Stimulated activated naive CD4-positive, alpha-beta T cell (primary cell): Measurements from ENCODE around the gene UBXN4.
"Not testable (repeated sequence)": the region's sequence is repeated elsewhere in the genome, so short reads cannot be mapped to it uniquely, and the experiment has no call there.

Experiments
- DNase-seq, 6 experiments: peaks; one replicate each; lab custom pipeline; 2025; lab: John Stamatoyannopoulos, UW

The UBXN4 gene

DNA sequence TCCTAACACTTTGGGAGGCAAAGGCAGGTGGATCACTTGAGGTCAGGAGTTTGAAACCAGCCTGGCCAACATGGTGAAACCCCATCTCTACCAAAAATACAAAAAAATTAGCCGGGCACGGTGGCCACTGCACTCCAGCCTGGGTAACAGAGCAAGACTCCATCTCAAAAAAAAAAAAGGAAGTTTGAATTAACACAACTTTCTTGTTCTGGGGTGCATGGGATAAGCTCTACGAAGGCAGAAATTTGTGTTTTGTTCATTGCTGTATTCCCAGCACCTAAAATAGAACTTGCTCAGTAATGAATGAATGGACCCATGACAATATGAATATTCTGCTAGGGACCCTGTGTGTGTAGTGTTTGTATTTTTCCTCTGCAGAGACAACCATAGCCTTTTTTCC lies 66.2 kb downstream of the UBXN4 start:
- not testable (repeated sequence) for DNase-seq

DNA sequence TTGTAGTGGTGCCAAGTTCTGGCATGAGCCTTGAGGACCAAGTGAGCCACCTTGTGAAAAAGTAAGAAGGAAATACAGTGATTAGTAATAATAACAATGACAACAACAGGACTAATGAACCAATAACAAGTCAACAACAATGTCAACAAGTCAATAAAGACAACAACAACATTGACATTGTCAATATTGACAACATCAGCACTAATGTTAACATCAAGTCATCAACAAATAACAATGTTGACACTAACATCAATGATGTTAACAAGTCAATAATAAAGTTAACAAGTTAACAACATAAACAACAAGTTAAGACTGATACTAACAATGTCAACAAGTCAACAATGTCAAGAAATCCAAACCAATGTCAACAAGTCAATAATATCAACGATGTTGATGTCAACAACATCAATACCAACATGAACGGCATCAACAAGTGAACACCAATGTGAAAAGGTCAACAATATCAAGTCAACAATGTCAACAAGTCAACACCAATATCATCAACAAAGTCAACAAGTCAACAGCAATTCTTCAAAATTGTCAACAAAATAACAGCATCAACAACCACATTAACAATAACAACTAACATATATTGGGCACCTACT lies 71.4 kb downstream of the UBXN4 start:
- no peak for DNase-seq

DNA sequence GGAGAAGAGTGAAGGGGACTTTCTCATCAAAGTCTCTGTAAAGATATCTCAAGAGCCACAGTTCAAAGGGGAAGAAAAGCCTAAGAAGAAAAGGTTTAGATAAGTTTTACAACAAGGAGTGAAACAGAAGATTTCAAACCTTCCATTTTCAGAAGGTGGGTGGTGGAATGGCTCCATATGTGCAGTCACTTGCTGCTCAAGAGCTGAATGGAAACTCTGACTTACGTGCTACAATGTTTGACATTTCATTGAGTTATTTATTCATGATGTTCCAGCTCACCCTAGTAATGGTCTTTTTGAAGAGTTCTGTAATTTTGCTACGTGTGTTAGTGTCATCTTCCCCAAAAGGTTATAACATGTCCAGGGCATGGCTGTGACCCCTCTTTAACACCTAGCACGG lies 73.6 kb downstream of the UBXN4 start:
- no peak for DNase-seq

DNA sequence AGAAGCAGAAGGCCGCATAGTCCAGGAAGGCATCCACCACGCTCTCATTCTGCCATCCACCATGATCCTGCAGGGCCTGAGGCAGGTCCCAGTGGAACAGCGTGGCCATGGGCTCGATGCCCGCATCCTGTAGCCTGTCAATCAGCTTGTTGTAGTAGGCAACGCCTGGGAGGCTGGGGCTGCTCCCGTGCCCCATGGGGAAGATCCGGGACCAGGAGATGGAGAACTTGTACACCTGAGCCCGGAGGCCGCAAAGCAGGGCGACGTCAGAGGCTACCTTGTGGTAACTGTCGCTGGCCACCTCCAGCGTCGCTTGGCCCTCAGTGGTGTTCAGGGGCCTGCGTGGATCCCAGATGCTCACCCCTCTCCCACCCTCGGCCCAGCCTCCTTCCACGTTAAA lies 75.8 kb downstream of the UBXN4 start:
- no peak for DNase-seq

DNA sequence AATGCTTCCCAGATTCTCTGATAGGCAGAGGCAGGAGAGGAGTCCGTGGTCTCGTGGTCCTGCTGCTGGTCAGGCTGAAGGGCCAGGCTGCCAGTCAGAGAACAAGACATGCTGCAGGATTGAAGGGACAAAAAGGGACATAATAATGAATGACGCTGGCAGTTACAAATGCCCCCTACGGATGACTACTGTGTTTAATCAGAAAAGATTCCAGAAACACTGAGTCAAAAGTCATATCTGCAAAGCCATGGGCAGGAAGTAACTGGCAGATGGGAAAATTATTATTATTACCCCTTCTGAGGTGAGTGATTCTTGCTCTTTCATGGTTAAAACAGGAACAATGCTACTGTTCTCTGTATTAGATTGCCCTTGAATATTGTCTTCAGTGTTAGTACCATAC lies 76.3 kb downstream of the UBXN4 start:
- DNase-seq = no peak

DNA sequence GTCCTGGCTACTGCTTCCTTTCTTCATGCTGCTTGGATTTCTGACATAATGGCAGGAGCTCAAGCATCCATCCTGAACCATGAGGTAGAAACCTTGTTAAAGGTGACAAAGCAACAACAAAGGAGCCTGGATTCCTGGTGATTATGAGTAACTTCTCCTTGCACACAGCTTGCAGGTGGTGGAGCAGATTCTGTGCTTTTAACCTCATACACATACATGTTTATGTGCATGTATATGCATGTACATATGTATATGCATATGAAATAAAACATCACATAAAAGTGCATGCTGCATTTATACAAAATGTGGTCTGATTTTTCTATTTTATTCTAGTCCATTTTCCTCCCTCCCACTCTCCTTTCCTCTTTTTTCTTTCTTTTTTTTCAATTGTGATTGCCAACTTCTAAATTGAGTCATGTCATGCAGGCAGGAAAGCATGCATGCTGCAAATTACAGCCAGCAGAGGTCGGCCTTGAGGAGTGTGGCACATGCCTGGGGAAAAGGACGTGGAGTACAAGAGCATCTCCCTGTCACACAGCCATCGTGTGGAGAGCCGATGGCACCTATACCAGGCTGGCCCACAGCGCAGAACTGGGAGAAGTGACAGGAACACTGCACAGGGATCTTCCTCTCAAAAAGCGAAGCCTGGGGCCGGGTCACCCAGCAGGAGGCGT lies 77.4 kb downstream of the UBXN4 start:
- DNase-seq = no peak

DNA sequence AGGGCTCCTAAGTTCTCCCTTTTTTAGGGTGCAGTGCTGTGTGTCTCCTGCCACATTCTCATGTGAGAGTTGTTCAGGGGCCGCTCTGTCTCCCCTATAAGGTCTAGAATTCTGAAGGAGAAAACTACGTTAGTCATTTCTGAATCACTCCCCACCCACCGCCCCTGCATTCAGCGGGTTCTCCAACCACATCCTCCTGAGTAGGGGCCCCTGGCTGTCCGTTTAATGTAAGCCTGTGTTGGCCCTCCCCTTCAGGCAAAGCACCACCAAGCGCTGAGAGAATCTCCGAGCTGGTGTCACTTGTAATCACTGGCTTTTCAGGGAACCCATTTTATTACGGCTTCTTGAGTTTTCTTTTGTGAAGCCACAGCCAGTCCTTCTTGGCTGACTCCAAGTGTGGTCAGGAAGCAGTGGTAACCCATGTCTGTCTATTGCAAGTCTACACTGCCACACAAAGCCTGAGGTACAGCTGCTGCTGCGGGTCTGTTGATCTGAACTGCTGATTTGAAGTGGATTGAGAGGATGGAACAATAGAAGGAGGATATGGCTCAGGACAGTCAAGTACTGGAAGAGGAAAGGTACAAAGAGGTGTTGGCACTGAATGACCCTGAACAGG lies 78.5 kb downstream of the UBXN4 start:
- peak in 3 of 6 experiments; percentile 6 to 50 (median 36) for DNase-seq

DNA sequence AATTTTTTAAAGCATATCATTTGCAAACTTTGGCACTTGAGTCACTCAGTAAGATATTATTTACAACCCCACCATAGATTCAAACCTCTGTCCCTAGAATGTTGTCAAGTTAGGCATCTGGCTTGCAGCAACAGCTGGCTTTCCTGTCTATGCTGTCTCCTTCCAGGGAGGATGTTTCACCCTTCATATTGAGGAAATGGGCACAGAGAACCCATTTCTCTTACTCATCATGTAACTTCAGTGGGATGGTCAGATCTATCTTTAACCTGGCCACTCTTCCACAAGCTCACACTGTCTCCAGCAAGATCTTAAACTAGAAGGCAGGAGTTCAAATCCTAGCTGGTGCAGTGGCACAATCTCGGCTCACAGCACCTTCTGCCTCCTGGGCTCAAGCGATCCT lies 79.5 kb downstream of the UBXN4 start:
- no peak for DNase-seq

DNA sequence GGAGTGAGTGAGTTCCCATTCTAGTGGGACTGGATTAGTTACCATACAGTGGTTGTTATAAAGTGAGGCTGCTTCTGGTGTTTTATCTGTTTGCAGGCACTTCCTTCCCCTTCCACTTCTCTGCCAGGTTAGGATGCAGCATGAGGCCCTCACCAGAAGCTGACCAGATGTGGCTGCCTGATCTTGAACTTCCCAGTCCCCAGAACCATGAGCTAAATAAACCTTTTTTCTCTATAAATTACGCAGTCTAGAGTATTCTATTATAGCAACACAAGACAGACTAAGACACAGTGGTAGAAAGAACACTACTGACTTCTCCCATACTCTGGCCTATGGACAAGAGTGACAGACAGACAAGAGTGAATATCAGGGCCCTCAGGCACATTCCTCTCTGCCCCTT lies 81.2 kb downstream of the UBXN4 start:
- DNase-seq = no peak

DNA sequence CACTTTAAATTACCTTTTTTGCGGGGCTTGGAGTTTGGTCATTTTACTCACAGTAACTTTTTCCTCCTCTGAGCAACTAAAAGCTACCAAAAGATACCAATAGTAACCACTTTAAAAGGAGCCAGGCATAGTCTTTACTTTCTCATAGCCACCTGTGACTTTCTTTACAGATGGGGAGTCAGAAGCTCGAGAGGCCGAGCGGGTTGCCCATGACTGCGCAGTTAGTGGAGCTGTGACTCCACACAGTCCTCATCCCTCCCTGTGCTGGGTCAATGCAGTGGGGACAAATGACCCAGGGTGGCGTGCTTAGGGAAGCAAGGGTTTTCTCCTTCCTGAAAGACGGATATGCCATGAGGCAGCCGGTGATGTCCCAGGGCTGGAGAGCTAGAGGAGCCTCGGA lies 83.5 kb downstream of the UBXN4 start:
- DNase-seq = no peak

DNA sequence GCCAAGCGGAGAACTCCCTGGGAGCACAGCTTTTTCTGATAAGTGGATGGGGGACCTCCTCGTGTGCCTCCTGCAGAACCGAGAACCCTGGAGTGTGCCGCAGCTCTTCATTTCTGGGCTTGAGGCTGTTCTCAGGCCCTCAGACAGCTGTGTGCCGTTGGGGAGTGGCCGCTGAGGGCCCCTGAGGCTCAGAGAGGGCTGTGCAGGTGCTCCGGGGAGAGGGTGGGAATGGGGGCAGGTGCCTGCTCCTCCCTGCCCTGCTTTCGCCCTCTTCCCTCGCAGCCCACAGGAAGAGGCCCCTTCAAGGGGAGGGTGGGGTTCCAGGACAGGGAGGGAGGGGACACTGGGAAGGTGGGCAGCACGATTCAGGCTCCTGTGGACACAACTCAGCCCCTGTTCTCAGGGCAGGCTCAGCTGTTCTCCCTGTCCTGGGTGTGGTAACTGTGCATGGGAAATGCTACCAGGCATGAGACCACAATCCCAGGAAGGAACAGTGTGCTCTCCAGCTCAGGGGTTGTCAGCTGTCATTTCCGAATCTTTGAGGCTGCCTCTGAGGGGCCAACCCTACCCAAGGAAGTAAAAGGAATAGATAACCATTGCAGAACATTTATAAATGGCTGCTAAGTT lies 84.0 kb downstream of the UBXN4 start:
- no peak for DNase-seq

DNA sequence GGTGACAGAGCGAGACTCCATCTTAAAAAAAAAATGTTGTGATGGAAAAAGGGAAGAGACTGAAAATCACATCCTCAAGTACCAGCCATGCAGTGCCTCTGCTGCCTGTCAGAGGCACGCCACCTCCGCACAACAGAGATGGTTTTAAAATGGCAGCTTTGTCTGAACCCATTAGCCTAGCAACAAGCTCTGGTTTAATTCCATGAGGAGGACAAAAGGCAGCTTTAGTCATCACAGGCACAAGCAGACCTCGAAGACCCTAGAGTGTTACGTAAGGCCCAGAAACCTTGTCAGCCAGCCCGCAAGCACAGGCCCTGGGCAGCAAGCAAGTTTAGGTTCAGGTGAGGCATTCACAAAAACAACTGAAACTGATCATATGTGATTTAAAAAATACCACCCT lies 84.9 kb downstream of the UBXN4 start:
- DNase-seq = no peak

DNA sequence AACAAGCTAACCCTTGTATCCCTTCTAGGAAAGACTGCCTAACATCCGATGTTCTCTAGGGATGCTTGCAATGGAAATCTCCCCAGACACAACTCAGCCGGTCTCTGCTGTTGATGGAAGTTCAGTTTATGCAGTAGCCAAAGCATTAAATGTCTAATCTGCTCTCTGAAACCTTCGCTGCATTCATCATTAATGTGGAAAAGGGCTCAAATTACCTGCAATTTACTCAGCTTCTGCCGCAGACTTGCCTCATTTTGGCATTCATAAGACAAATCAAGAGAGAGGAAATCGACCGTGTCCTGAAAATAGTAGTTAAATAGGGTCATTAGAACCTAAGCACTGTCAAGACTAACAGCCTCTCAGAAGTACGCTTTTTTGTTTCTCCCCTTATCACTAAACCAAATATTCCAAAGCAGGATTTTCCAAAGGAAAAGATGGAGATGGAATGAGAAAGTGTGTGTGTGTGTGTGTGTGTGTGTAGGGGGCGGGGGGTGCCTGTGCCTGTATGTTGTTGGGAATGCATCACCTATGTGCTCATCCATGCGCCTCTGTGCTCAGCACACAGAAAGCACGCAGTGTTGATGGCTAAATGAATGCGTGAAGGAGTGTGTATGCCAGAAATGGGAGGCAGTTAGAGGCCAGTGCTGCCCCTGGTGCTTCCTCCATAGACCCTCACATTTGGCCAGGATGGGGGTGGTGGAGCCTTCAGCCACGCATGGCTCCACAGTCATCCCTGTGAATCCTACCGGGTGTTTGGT lies 87.9 kb downstream of the UBXN4 start:
- no peak for DNase-seq

DNA sequence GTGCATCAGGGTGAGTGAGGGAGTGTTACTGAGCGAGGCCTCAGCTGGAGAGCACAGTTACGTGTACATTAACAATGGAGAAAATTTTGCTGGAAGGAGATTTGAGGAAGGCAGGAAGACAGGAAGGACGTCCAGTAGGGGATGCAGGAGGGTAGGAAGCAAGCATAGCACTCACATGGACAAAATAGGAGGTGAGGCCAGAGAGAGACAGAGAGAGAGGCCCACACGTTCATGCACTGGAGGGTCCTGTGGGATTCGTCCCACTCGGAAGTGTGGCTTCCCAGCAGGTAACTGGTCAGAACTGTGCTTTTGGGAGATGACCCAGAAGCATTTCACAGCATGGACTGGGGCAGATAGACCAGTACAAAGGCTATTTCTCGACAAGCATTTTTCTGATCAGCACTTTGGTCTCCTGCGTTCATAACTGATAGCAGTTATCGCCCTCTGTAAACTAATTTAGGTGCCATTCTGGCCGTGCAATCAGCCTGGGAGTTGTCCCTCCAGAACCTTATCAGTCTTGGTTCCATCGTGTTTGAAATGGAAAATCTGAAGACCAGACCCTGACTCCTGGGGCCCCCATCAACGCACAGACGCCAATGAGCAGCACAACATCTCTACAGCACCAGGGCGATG lies 89.6 kb downstream of the UBXN4 start:
- DNase-seq = no peak

DNA sequence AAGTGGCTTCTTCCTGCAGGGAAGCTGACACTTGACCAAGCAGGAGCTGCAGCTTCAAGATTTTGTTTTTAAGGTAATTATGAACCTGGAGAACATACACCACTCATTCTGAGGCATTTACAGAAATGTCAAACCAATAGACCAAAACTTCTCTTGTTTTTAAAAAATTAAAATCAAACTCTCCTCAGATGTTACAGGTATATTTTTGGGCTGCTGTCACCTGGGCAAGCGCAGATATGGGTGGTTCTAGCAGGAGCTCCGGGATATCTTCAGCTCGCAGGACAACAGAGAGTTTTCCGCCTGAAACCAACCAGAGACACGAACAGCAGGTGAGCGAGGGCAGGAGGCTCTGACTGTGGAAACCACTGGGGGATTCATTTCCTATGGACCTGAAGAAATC lies 91.2 kb downstream of the UBXN4 start:
- DNase-seq = no peak
